HG03135 (cell line): ENCODE data around the gene ARHGEF7.

Source experiments
- ATAC-seq: cut with Tn5 transposase; IDR thresholded peaks from one replicate; pipeline ENCODE4 v1.9.1; 2021; ENCODE audit warnings: mild to moderate bottlenecking, moderate library complexity; ENCODE audit not compliant: unreplicated experiment

ARHGEF7 gene

DNA sequence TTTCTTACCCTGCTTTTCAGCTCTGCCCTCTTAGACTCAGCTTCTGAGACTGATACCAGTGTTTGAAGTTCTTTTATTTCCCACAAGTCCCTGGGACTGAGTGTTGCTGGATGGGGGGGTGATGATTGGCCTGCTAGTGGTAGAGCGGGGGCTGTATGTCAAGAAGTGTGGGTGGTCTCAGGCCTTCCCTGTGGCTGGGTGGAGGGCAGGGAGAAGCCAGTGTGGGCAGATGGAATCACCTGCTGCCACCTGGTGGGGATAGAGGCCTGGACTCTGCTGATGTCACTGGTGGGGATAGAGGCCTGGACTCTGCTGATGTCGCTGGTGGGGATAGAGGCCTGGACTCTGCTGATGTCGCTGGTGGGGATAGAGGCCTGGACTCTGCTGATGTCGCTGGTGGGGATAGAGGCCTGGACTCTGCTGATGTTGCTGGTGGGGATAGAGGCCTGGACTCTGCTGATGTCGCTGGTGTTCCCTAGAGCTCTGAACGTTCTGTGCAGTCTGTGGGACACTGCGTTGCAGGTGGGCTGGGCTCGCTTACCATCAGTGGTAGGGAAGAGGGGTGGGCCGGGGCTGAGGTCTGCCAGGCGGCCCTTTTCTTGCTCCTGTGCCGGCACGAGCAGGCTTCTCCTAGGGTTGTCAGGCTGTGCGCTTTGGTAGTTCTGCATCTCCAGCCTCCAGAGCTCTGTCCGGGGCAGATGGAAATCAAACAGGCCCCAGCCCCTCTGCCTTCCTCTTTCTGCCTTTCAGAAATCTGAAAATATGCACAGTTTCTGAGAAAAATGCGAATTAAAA, 101.3 kb downstream of the ARHGEF7 start:
- no peak for ATAC-seq

GRCh38 chr13:111217641-111218040, 102.5 kb downstream of the ARHGEF7 start:
- no peak for ATAC-seq

- ATAC-seq: no peak
These were observed 104.2 kb downstream of the ARHGEF7 start for GRCh38 chr13:111219280-111219679.

DNA sequence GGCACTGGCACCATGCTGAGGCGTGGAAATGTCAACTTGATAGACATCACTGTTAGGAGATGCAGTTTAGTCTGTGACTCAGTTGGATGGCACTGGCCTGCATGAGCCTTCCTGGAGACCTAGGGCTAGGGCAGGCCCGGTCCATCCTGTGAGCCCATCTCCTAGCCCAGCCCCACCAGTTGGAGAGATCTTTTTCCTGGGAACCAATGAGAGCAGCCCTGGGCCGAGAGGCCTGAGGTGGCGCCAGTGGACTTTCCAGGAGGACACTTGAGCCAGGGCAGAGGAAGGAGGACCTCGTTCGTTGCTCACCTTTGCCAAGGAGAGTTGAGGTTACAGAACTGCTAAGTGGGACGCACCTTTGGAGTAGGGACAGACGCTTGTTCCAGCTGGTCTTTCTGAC, 104.8 kb downstream of the ARHGEF7 start:
- ATAC-seq: no peak

DNA sequence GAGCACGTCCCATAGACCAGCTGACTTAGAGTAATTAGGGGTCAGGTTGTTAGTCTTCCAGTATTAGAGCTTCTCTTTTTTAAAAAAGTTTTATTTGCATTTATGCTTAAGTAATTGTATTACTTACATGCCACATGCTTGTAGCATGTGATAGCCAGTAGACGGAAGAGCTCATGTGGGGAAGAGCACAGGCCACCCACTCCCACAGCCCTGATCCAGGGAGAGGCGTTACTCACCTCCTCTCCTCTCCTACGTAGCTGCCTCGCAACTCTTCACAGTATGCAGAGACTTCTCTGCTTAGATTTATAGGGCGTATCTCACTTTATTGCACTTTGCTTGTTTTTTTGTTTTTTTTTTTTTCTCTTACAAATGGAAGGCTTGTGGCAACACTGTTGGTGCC, 110.1 kb downstream of the ARHGEF7 start:
- no peak for ATAC-seq

DNA sequence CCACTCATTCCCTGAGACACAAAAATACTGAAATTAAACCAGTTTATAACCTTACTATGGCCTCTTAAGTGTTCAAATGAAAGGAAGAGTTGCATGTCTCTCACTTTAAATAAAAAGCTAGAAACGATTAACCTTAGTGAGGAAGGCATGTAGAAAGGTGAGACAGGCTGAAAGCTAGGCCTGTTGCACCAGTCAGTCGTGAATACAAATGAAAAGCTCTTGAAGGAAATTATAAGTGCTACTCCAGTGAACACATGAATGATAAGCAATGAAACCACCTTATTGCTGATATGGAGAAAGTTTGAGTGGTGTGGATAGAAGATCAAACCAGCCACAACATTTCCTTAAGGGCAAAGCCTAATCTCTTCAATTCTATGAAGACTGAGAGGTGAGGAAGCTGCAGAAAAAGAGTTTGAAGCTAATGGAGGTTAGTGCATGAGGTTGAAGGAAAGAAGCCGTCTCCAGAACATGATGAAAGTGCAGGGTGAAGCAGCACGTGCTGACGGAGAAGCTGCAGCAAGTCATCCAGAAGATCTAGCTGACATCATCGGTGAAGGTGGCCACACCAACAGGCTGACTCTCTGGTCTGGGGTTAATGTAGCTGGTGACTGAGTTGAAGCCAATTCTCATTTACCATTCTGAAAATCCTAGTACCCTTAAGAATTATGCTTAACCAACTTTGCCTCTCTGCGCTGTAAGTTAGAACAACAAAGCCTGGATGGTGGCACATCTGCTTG, 110.9 kb downstream of the ARHGEF7 start:
- no peak for ATAC-seq

- ATAC-seq: no peak
These were observed 112.3 kb downstream of the ARHGEF7 start for GRCh38 chr13:111227405-111227804.

DNA sequence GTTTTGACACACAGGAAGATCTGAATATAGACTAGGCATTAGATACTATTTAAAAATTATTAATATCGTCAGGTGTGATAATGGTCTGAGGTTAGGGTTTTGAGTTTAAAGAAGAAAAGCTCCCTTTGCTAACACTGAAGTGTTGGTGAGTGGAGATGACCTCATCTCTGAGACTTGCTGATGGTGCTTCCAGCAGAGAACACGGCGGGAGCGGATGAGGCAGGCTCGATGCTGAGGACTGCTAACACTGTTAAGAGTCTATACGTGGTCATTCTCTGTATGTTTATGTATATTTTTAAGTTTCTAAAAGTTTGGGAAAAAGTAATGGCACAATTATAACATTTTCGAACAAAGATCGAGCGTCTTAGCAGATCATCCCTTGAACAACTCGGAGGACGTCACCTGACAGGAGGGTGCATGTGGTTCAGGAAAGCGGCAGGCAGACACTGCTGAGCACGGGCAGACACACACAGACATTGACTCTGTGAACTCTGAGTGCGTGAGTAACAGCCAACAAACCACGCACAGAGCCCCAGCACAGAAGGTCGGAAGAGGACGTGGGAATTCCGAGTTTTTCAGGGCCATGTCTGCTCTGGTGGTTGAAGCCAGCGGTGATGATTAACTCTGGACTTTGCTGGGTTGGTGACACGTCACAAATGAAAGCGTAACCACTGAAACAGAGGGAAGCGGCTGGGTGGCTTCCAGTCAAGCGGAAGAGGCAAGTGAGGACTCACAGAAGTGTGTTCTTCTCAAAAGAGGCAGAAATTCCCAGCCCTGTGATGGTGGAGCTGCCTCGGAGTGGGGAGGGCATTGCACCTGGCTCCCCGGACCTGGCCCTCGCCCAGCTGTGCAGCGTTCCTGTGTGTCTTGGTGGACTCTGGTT, 113.4 kb downstream of the ARHGEF7 start:
- ATAC-seq: no peak

- no peak for ATAC-seq
These were observed 115.3 kb downstream of the ARHGEF7 start for GRCh38 chr13:111230385-111230930.

DNA sequence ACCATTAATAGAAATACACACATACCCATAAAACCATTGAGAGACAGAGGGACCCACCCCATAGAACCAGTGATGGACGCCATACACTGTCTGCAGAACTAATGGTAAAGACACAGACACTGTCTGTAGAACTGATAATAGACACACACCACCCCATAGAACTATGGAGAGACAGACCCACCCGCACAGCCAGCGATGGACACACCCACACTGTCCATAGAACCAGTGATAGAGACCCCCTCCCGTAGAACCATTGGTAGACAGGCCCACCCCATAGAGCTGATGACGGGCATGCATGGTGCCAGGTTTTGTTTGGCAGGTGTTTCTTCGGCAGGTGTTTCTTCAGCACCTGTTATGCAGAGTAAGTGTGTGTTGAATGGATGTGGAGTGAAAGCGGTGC, 117.1 kb downstream of the ARHGEF7 start:
- no peak for ATAC-seq

DNA sequence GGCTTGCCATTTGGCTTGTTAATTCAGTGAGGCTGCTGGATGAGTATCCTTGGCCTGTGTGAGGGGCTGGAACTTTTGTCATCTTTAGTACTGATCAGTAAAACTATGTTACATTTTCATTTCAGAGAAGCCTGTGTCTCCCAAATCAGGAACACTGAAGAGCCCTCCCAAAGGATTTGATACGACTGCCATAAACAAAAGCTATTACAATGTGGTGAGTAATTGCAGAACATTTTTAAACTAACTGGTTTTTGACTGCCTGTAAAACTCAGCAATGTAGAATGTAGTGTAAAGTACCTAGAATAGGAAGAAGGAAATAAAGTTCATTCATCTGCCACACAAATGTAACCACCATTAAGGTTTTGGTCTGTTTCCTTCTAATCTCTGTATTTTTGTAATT, 118.0 kb downstream of the ARHGEF7 start:
- ATAC-seq: no peak

GRCh38 chr13:111239764-111240670, 124.9 kb downstream of the ARHGEF7 start:
- ATAC-seq: no peak

DNA sequence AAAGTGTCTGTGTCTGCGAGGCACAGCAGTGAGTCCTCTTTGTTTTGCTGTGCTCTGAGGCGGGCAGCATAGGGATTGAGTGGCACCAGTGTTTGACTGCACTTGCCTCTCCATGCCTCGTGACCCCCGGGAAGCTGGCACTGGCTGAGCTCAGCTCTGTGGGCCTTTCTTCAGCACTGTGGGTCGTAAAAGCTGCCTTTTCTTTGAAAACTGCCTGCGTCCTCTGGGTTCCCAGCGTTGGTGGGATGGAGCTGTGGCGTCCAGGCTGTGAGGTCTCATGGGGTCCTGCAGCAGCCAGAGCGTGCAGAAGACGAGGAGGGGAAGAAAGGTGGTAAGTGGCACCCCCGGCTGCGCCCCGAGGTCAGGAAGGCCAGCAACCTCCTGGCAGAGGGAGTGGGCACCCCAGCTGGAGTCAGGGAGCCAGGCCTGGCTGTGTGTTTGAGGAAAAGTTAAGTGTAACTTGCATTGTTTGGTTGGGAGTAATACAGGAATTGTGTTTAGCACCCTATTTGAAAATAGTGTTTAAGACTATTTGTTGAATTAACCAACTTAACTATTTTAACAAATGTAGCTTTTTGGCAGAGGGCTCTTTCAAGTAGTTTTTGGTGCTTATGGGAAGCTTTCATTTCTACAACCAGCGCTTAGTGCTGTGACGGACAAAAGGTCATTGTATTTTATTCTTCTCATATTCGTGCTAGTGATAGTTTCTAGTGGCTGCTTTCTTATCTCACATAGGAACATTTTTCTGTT, 126.1 kb downstream of the ARHGEF7 start:
- no peak for ATAC-seq

- ATAC-seq: no peak
These were observed 126.8 kb downstream of the ARHGEF7 start for GRCh38 chr13:111241862-111242261.

- ATAC-seq: no peak
These were observed 127.5 kb downstream of the ARHGEF7 start for GRCh38 chr13:111242585-111242984.

- ATAC-seq: no peak
These were observed 128.9 kb downstream of the ARHGEF7 start for GRCh38 chr13:111243981-111244380.

GRCh38 chr13:111245576-111246384, 130.7 kb downstream of the ARHGEF7 start:
- ATAC-seq: no peak

DNA sequence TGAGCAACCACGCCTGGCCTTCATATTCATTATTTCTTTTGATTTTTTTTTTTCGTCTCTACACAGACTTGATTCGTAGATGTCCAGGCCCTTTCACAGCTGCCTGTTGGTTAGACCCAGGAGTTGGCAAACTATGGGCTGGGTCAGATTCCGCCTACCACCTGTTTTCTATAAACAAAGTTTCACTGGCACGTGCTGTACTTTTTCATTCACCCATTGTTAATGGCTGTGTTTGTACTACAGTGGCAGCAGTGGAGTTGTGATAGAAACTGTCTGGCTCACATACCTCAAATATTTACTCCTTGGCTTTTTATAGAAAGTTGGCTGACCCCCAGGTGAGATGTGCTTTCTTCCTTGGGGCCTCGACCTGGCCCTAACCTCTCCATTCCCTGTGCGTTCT, 132.4 kb downstream of the ARHGEF7 start:
- no peak for ATAC-seq

GRCh38 chr13:111248822-111249221, 133.7 kb downstream of the ARHGEF7 start:
- ATAC-seq: no peak
